Loucy (cell line): ENCODE data around the gene HPGDS.
A peak's percentile ranks its signal among the peaks of the same experiment; 100 is the strongest.

Source experiments
- H2AFZ ChIP-seq: fragments of 200-600 bp; sonication (generic); 2 replicates; pipeline ENCODE4 v1.6.0; 2016; ENCODE audit warnings: antibody characterized with exemption, mild to moderate bottlenecking, low read length, moderate library complexity
- H3F3A ChIP-seq: fragments of 200-600 bp; 2 replicates; pipeline ENCODE4 v1.6.0; 2016; ENCODE audit warnings: antibody characterized with exemption, low read depth, mild to moderate bottlenecking
- H3K27me3 ChIP-seq: fragments of 200-600 bp; sonication (generic); 2 replicates; pipeline ENCODE4 v1.6.1; 2014; ENCODE audit warnings: low read length, mild to moderate bottlenecking; ENCODE audit not compliant: insufficient read depth, poor library complexity, severe bottlenecking
- H3K36me3 ChIP-seq: fragments of 200-600 bp; sonication (generic); 2 replicates; pipeline ENCODE4 v1.6.1; 2016; ENCODE audit warnings: low read length; ENCODE audit not compliant: insufficient read depth
- H3K4me1 ChIP-seq: fragments of 200-600 bp; sonication (generic); 2 replicates; pipeline ENCODE4 v1.5.1; 2014; ENCODE audit warnings: low read length, mild to moderate bottlenecking; ENCODE audit not compliant: insufficient read depth, poor library complexity, severe bottlenecking
- H3K4me2 ChIP-seq: fragments of 200-600 bp; sonication (generic); 2 replicates; pipeline ENCODE4 v1.6.0; 2014; ENCODE audit warnings: antibody characterized with exemption, low read length, low read depth, mild to moderate bottlenecking; ENCODE audit not compliant: poor library complexity, severe bottlenecking
- H3K4me3 ChIP-seq: fragments of 200-600 bp; sonication (generic); 2 replicates; pipeline ENCODE4 v1.5.1; 2014; ENCODE audit warnings: low read length, mild to moderate bottlenecking, mixed read lengths; ENCODE audit not compliant: poor library complexity, severe bottlenecking
- H3K79me2 ChIP-seq: fragments of 200-600 bp; sonication (generic); 2 replicates; pipeline ENCODE4 v1.6.1; 2014; ENCODE audit warnings: low read length; ENCODE audit not compliant: insufficient read depth
- H3K9ac ChIP-seq: fragments of 200-600 bp; sonication (generic); 2 replicates; pipeline ENCODE4 v1.6.0; 2014; ENCODE audit warnings: mild to moderate bottlenecking, low read depth, low read length, moderate library complexity; ENCODE audit not compliant: poor library complexity, severe bottlenecking
- H3K9me2 ChIP-seq: fragments of 200-600 bp; sonication (generic); replicated peaks from 2 replicates; pipeline ENCODE4 v1.6.1; 2016; ENCODE audit warnings: low read depth, low read length, mixed read lengths
- H3K9me3 ChIP-seq: fragments of 200-600 bp; sonication (generic); 2 replicates; pipeline ENCODE4 v1.6.1; 2014; ENCODE audit warnings: mild to moderate bottlenecking, antibody characterized with exemption, low read length, low read depth; ENCODE audit not compliant: insufficient read depth
- H4K20me1 ChIP-seq: fragments of 200-600 bp; sonication (generic); 2 replicates; pipeline ENCODE4 v1.6.0; 2014; ENCODE audit warnings: antibody characterized with exemption, low read length, mild to moderate bottlenecking; ENCODE audit not compliant: insufficient read depth, poor library complexity, severe bottlenecking
- CTCF ChIP-seq: fragments of 200-600 bp; sonication (generic); conservative IDR thresholded peaks from 2 replicates; pipeline ENCODE4 v1.5.1; 2014; ENCODE audit warnings: mild to moderate bottlenecking, antibody characterized with exemption, low read length
- EZH2phosphoT487 ChIP-seq: fragments of 200-600 bp; IDR thresholded peaks from 2 replicates; pipeline ENCODE4 v1.6.1; 2018; ENCODE audit warnings: antibody characterized with exemption, mild to moderate bottlenecking, moderate library complexity, borderline replicate concordance

The HPGDS gene

GRCh38 chr4:94358101-94358500 lies 15.5 kb upstream of the HPGDS start:
- Histone ChIP-seq H2AFZ (peak overlapping the region; percentile 45; the same call in 1 of the 2 replicates), H3K9me3 (no peaks in the 10 kb centered on the region), H3K4me3 (no peak overlapping the region), H3K36me3 (no peaks in the 10 kb centered on the region), H3K4me2 (no peak overlapping the region), H3K4me1 (peaks cover 26% of the 10 kb centered on the region), H3K9me2 (no peaks in the 10 kb centered on the region), H4K20me1 (no peaks in the 10 kb centered on the region), H3F3A (peaks cover 3% of the 10 kb centered on the region; the same call in 1 of the 2 replicates), H3K27me3 (no peaks in the 10 kb centered on the region), H3K9ac (no peak overlapping the region), H3K79me2 (no peaks in the 10 kb centered on the region)
- no peak for TF ChIP-seq EZH2phosphoT487

GRCh38 chr4:94357624-94358023 lies 15.0 kb upstream of the HPGDS start:
- Histone ChIP-seq H2AFZ (peak overlapping the region; percentile 45; the same call in 1 of the 2 replicates), H3K4me3 (no peak overlapping the region), H3K4me2 (no peak overlapping the region), H3F3A (0 out of 2 replicates have a peak, but pooled peaks cover 4% of the 10 kb centered on the region), H3K79me2 (no peaks in the 10 kb centered on the region), H3K9me3 (no peaks in the 10 kb centered on the region), H3K9me2 (no peaks in the 10 kb centered on the region), H3K4me1 (peaks cover 28% of the 10 kb centered on the region), H3K27me3 (no peaks in the 10 kb centered on the region), H4K20me1 (no peaks in the 10 kb centered on the region), H3K36me3 (no peaks in the 10 kb centered on the region), H3K9ac (no peak overlapping the region)
- TF ChIP-seq EZH2phosphoT487 (no peak), CTCF (no peak)

- peaks cover 34% of the 10 kb centered on the region for H3K4me1 ChIP-seq
- no peaks in the 10 kb centered on the region for H3K9me3 ChIP-seq
- no peak overlapping the region for H3K9ac ChIP-seq
- H3K79me2 ChIP-seq = no peaks in the 10 kb centered on the region
- no peaks in the 10 kb centered on the region for H3K9me2 ChIP-seq
- TF ChIP-seq CTCF = no peak
- no peak for TF ChIP-seq EZH2phosphoT487
- peak overlapping the region; percentile 34; the same call in 1 of the 2 replicates for H2AFZ ChIP-seq
- no peaks in the 10 kb centered on the region for H4K20me1 ChIP-seq
- H3K4me2 ChIP-seq = no peak overlapping the region
- peaks cover 14% of the 10 kb centered on the region; the same call in 1 of the 2 replicates for H3F3A ChIP-seq
- H3K27me3 ChIP-seq = no peaks in the 10 kb centered on the region
- H3K36me3 ChIP-seq = no peaks in the 10 kb centered on the region
- H3K4me3 ChIP-seq = no peak overlapping the region
Observed at GRCh38 chr4:94356444-94356843, 13.8 kb upstream of the HPGDS start.

GRCh38 chr4:94354474-94354896 lies 11.8 kb upstream of the HPGDS start:
- Histone ChIP-seq H3K4me3 (no peak overlapping the region), H3K27me3 (no peaks in the 10 kb centered on the region), H3K4me2 (no peak overlapping the region), H2AFZ (peak overlapping the region; percentile 14), H3K36me3 (no peaks in the 10 kb centered on the region), H3K9me3 (no peaks in the 10 kb centered on the region), H3K9me2 (no peaks in the 10 kb centered on the region), H4K20me1 (no peaks in the 10 kb centered on the region), H3K9ac (no peak overlapping the region), H3K4me1 (peaks cover 53% of the 10 kb centered on the region), H3F3A (peaks cover 24% of the 10 kb centered on the region; the same call in 1 of the 2 replicates), H3K79me2 (no peaks in the 10 kb centered on the region)
- TF ChIP-seq EZH2phosphoT487 (no peak), CTCF (no peak)
